ENCODE data around the gene KRT73.

KRT73 gene

DNA sequence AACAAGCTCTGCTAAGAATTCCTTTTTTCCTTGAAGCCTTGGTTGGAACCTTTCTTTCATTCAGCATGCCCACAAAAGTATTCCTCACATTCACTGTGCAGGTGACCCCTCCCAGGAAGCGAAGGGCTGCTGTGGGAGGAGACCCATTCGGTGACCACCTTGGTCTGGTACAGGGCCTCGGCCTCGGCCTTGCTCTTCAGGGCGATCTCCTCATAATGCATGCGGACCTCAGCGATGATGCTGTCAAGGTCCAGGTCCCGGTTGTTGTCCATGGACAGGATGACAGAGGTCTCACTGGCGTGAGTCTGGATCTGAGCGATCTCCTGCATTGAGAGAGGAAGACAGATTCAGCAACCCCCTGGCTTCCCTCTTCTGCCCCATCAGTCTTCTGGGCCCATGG lies 47.8 kb downstream of the KRT73 start:
- DNase-seq (ENCODE audit: low read depth, low spot score), result no peak

GRCh38 chr12:52568111-52568510 lies 50.2 kb downstream of the KRT73 start:
- no peak for DNase-seq (ENCODE audit: low read depth, low spot score)

DNA sequence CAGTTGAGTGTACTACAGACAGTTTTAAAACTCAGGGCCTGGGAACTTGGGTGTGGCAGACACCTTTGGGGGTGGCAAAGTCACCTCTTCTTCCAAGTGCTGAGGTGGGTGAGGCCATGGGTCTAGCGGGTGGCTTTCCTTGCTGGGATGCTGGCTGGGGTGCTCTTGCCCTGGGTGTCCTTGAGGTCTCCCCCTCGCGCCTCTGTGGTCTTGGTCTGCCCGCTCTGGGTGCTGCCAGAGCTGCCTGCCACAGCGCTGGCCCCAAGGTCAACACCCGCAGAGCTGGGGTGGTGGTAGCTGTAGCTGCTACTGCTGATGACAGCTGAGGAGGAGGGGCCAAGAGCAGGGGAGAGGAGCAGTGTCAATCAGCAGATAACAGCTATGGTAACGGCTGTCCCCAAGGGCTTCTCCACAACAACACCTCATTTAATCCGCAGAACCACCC lies 51.5 kb downstream of the KRT73 start:
- DNase-seq (ENCODE audit: low read depth, low spot score), result no peak

- DNase-seq (ENCODE audit: low read depth, low spot score), result no peak
Observed at GRCh38 chr12:52564582-52564981, 53.8 kb downstream of the KRT73 start.

DNA sequence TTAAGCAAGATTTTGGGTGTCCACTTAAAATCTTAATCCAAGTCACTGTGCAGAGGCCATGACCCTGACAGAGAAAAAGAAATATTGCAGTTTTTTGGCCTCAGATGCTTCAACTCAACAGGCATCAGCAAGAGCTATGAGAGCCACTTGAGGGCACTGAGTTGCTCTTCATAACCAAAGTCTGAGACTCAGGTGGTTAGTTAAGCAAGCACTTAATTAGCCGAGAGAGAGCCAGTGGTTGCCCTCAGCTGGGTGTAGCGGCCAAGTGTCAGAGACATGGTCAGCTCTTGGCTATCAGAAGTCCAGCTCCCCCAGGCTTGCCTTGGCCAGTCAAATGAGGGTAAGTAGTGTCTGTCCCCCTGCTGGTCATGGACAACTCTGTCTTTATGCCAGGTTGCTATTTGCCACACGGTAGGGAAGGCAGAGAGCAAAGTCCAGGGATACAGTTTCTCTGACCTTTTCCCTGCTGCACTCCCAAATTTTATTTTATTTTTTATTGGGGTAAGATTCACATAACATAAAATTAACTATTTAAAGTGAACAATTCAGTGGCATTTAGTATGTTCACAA lies 56.4 kb downstream of the KRT73 start:
- no peak for DNase-seq (ENCODE audit: low read depth, low spot score)

GRCh38 chr12:52559979-52560378 lies 58.4 kb downstream of the KRT73 start:
- DNase-seq (ENCODE audit: low read depth, low spot score), result no peak

DNA sequence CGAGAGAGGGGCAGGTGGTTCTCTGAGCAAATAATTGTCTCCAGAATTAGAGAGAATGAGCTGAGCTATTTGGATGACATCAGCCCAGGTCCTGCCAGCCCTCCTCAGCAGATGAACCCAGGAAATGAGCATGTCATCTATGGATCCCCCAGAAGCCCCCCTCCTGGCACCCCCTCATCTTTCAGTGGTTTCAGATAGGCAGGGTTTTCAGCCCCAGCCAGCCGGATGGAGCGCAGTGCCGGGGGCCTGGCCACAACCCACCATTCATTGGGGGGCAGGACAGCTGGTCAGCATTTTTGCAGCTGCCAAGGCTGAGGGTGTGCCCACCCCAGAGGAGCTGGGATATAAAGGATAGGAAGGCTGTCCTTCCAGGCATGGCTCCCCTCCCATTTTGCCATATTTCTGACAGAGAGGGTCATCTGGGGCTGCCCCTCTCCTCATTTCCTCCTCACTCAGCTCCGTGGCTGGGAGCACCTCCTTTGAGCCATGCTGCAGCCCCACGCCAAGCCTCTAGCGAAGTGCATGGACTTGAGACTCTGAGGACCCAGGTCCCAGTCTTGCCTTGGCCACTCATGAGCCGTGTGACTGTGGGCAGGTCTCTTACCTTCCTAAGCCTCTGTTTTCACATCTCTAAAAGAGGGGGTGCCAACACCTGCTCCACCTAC lies 59.4 kb downstream of the KRT73 start:
- no peak for DNase-seq (ENCODE audit: low read depth, low spot score)

Measured in activated naive CD8-positive, alpha-beta T cell treated with anti-CD3 and anti-CD28 coated beads, Interleukin-2, amount 50 U/mL, for 16 hours (primary cell).